Measurements from ENCODE around the gene ZBTB16. TPM values are rescaled to one million over a fixed set of nuclear protein-coding genes. Genes with fewer than 3 reads are reported as not detected.

ZBTB16 gene
- total RNA-seq, 1 donor from 2014 or later = 21.9 TPM

GRCh38 chr11:114123692-114124330 is 64.3 kb downstream of the ZBTB16 start:
- H3K9me3 Mint-ChIP-seq (ENCODE audit: low read depth) = no peaks in the 10 kb centered on the region
- peaks cover 20% of the 10 kb centered on the region for H3K27me3 Mint-ChIP-seq (ENCODE audit: low read depth)
- peaks cover 34% of the 10 kb centered on the region for H3K4me1 Mint-ChIP-seq (ENCODE audit: low read depth)
- DNase-seq (ENCODE audit: low spot score) = no peak
- TF ChIP-seq CTCF (IDR thresholded peaks at IDR 0.05) = no peak
- H3K4me3 Mint-ChIP-seq (ENCODE audit: unreplicated experiment) = no peak overlapping the region
- peaks cover 25% of the 10 kb centered on the region for H3K36me3 Mint-ChIP-seq (ENCODE audit: low read depth)
- H3K27ac Mint-ChIP-seq (ENCODE audit: unreplicated experiment) = no peak overlapping the region

GRCh38 chr11:114124601-114125144 is 65.2 kb downstream of the ZBTB16 start:
- TF ChIP-seq CTCF (IDR thresholded peaks at IDR 0.05) = no peak
- H3K27me3 Mint-ChIP-seq (ENCODE audit: low read depth) = peaks cover 17% of the 10 kb centered on the region
- DNase-seq (ENCODE audit: low spot score) = no peak
- H3K36me3 Mint-ChIP-seq (ENCODE audit: low read depth) = peaks cover 22% of the 10 kb centered on the region
- H3K9me3 Mint-ChIP-seq (ENCODE audit: low read depth) = no peaks in the 10 kb centered on the region
- H3K27ac Mint-ChIP-seq (ENCODE audit: unreplicated experiment) = no peak overlapping the region
- H3K4me3 Mint-ChIP-seq (ENCODE audit: unreplicated experiment) = no peak overlapping the region
- peaks cover 42% of the 10 kb centered on the region for H3K4me1 Mint-ChIP-seq (ENCODE audit: low read depth)

- peaks cover 50% of the 10 kb centered on the region for H3K4me1 Mint-ChIP-seq (ENCODE audit: low read depth)
Measured at GRCh38 chr11:114125531-114125930, 66.0 kb downstream of the ZBTB16 start.

GRCh38 chr11:114125959-114126358 is 66.4 kb downstream of the ZBTB16 start:
- H3K4me1 Mint-ChIP-seq (ENCODE audit: low read depth) = peaks cover 54% of the 10 kb centered on the region
- peaks cover 17% of the 10 kb centered on the region for H3K27me3 Mint-ChIP-seq (ENCODE audit: low read depth)
- H3K4me3 Mint-ChIP-seq (ENCODE audit: unreplicated experiment) = no peak overlapping the region
- H3K27ac Mint-ChIP-seq (ENCODE audit: unreplicated experiment) = no peak overlapping the region
- no peak for TF ChIP-seq CTCF (IDR thresholded peaks at IDR 0.05)
- H3K9me3 Mint-ChIP-seq (ENCODE audit: low read depth) = no peaks in the 10 kb centered on the region
- DNase-seq (ENCODE audit: low spot score) = no peak
- H3K36me3 Mint-ChIP-seq (ENCODE audit: low read depth) = peaks cover 22% of the 10 kb centered on the region

More at GRCh38 chr11:114125531-114125930, 66.0 kb downstream of the ZBTB16 start:
- Mint-ChIP-seq H3K27me3 (ENCODE audit: low read depth) (peaks cover 17% of the 10 kb centered on the region), H3K9me3 (ENCODE audit: low read depth) (no peaks in the 10 kb centered on the region), H3K36me3 (ENCODE audit: low read depth) (peaks cover 22% of the 10 kb centered on the region), H3K27ac (ENCODE audit: unreplicated experiment) (no peak overlapping the region), H3K4me3 (ENCODE audit: unreplicated experiment) (no peak overlapping the region)
- no peak for DNase-seq (ENCODE audit: low spot score)
- TF ChIP-seq CTCF (IDR thresholded peaks at IDR 0.05) = no peak

- Mint-ChIP-seq H3K4me1 (ENCODE audit: low read depth) (peaks cover 57% of the 10 kb centered on the region), H3K27me3 (ENCODE audit: low read depth) (peaks cover 15% of the 10 kb centered on the region), H3K9me3 (ENCODE audit: low read depth) (no peaks in the 10 kb centered on the region), H3K4me3 (ENCODE audit: unreplicated experiment) (no peak overlapping the region), H3K27ac (ENCODE audit: unreplicated experiment) (no peak overlapping the region), H3K36me3 (ENCODE audit: low read depth) (peaks cover 24% of the 10 kb centered on the region)
- no peak for TF ChIP-seq CTCF (IDR thresholded peaks at IDR 0.05)
- no peak for DNase-seq (ENCODE audit: low spot score)
Measured at GRCh38 chr11:114128399-114128798, 68.9 kb downstream of the ZBTB16 start.
